ENCODE results near the gene FBXO22. TPM values are rescaled to one million over a fixed set of nuclear protein-coding genes. Genes with fewer than 3 reads are reported as not detected.

FBXO22 gene
- total RNA-seq, 1 experiment from 2014 or later = 51.4 TPM

DNA sequence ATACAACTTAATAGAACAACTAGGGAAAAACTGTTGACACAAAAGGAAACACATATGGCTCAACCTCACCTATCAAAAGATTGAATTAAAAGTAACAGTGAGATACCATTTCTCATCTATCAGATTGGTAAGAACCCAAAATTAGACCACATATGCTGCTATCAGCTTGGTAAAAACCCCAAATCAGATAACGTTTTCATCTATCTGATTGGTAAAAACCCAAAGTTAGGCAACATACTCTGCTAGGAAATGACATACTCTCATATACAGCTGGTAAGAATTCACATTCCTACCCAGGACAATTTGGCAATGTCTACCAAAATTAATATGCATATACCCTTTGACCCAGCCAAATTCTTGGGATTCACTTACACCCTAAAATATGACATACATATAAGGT, 82.3 kb downstream of the FBXO22 start:
- H3K4me1 ChIP-seq (ENCODE audit: insufficient read depth, low read length) = no peaks in the 10 kb centered on the region
- no peak overlapping the region for H2AFZ ChIP-seq (ENCODE audit: low read length)
- BruUV-seq (replicated peaks) = no TSS peak
- H3K4me3 ChIP-seq (ENCODE audit: low read length) = no peak overlapping the region
- intact Hi-C loops (cut with micrococcal nuclease) = no loop called here
- H4K20me1 ChIP-seq (ENCODE audit: low read length) = no peaks in the 10 kb centered on the region
- no peaks in the 10 kb centered on the region for H3K79me2 ChIP-seq (ENCODE audit: low read length)
- ChIA-PET POLR2A (ENCODE audit: unreplicated experiment) (no interaction called here), CTCF (no interaction called here)
- H3K27me3 ChIP-seq (ENCODE audit: low read length) = no peaks in the 10 kb centered on the region; the same call in 1 of the 2 replicates
- H3K27ac ChIP-seq (ENCODE audit: low read length) = no peak overlapping the region
- H3K4me2 ChIP-seq (ENCODE audit: low read length) = no peak overlapping the region
- no peaks in the 10 kb centered on the region for H3K36me3 ChIP-seq (ENCODE audit: low read depth, low read length)
- no peak for DNase-seq
- H3F3A ChIP-seq (ENCODE audit: low read length, unreplicated experiment) = no peaks in the 10 kb centered on the region
- no peak for ATAC-seq
- H3K9me3 ChIP-seq (ENCODE audit: low read length) = no peaks in the 10 kb centered on the region
- no peak for TF ChIP-seq EZH2phosphoT487 (IDR thresholded peaks at IDR 0.05; ENCODE audit: borderline replicate concordance, low read length)
- TF ChIP-seq EZH2 (IDR thresholded peaks at IDR 0.05; ENCODE audit: low read length, unreplicated experiment) = no peak
- TF ChIP-seq, protein P1, sequence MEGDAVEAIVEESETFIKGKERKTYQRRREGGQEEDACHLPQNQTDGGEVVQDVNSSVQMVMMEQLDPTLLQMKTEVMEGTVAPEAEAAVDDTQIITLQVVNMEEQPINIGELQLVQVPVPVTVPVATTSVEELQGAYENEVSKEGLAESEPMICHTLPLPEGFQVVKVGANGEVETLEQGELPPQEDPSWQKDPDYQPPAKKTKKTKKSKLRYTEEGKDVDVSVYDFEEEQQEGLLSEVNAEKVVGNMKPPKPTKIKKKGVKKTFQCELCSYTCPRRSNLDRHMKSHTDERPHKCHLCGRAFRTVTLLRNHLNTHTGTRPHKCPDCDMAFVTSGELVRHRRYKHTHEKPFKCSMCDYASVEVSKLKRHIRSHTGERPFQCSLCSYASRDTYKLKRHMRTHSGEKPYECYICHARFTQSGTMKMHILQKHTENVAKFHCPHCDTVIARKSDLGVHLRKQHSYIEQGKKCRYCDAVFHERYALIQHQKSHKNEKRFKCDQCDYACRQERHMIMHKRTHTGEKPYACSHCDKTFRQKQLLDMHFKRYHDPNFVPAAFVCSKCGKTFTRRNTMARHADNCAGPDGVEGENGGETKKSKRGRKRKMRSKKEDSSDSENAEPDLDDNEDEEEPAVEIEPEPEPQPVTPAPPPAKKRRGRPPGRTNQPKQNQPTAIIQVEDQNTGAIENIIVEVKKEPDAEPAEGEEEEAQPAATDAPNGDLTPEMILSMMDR (conservative IDR thresholded peaks at IDR 0.05; ENCODE audit: low read depth, low read length) = no peak
- H3K9me2 ChIP-seq (replicated peaks; ENCODE audit: low read length) = no peaks in the 10 kb centered on the region
- no peak overlapping the region for H3K9ac ChIP-seq (ENCODE audit: low read length)

DNA sequence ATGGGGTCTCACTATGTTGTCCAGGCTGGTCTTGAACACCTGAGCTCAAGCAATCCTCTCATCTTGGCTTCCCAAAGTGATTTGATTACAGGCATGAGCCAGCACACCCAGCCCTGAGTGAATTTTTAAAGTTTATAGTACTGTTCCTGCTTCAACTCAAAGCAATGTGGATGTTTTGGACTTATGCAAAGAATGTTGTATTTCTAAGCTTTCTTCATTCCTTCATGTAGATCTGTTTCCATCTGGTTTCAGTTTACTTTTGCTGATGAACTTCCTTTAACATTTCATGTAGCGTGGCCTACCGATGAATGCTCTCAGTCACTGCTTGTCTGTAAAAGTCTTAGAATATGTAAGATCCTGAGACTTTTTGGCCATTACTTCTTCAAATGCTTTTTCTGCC, 85.4 kb downstream of the FBXO22 start:
- TF ChIP-seq, protein P1 (conservative IDR thresholded peaks at IDR 0.05; ENCODE audit: low read depth, low read length) = no peak
- TF ChIP-seq EZH2phosphoT487 (IDR thresholded peaks at IDR 0.05; ENCODE audit: borderline replicate concordance, low read length) = no peak
- no peak for TF ChIP-seq EZH2 (IDR thresholded peaks at IDR 0.05; ENCODE audit: low read length, unreplicated experiment)
- Histone ChIP-seq H3K4me1 (ENCODE audit: insufficient read depth, low read length) (no peaks in the 10 kb centered on the region), H3K9ac (ENCODE audit: low read length) (no peak overlapping the region), H3K79me2 (ENCODE audit: low read length) (no peaks in the 10 kb centered on the region), H3F3A (ENCODE audit: low read length, unreplicated experiment) (no peaks in the 10 kb centered on the region), H3K36me3 (ENCODE audit: low read depth, low read length) (no peaks in the 10 kb centered on the region), H3K27me3 (ENCODE audit: low read length) (no peaks in the 10 kb centered on the region), H4K20me1 (ENCODE audit: low read length) (no peaks in the 10 kb centered on the region), H2AFZ (ENCODE audit: low read length) (no peak overlapping the region), H3K9me3 (ENCODE audit: low read length) (no peaks in the 10 kb centered on the region), H3K4me2 (ENCODE audit: low read length) (no peak overlapping the region), H3K27ac (ENCODE audit: low read length) (no peak overlapping the region), H3K4me3 (ENCODE audit: low read length) (no peak overlapping the region), H3K9me2 (replicated peaks; ENCODE audit: low read length) (no peaks in the 10 kb centered on the region)
- ChIA-PET POLR2A (ENCODE audit: unreplicated experiment) (interaction anchor here (0.6 kb wide), 1 partner anchor 51 kb away, joined by 3 read pairs; no protein-coding TSS in a partner anchor), CTCF (no interaction called here)
- ATAC-seq (no peak), DNase-seq (no peak)
- intact Hi-C loops (cut with micrococcal nuclease) = no loop called here
- BruUV-seq (replicated peaks) = no TSS peak

DNA sequence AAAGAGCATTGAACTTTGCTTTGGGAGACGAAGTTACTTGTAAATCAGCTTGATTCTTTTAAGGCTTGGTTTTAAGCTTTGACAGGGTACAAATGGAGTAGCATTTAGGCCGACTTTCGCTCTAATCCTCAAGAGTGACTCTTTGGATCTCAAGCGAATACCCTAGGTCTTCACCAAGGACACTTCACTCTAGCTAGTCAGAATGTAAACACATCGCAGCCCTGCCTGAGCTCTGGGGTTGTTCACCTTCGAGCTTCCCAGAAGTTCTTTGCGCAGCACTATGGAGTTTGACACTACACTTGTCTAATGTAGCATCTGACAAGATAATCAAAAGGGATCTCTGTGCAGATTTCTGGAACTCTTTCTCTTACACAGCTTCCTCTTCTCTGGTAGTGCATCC, 86.2 kb downstream of the FBXO22 start:
- no TSS peak for BruUV-seq (replicated peaks)
- Histone ChIP-seq H3K4me2 (ENCODE audit: low read length) (no peak overlapping the region), H3K79me2 (ENCODE audit: low read length) (no peaks in the 10 kb centered on the region), H3K9me2 (replicated peaks; ENCODE audit: low read length) (no peaks in the 10 kb centered on the region), H3K27me3 (ENCODE audit: low read length) (no peaks in the 10 kb centered on the region), H3K4me3 (ENCODE audit: low read length) (no peak overlapping the region), H2AFZ (ENCODE audit: low read length) (no peak overlapping the region), H3K9me3 (ENCODE audit: low read length) (no peaks in the 10 kb centered on the region), H3K36me3 (ENCODE audit: low read depth, low read length) (no peaks in the 10 kb centered on the region), H3F3A (ENCODE audit: low read length, unreplicated experiment) (no peaks in the 10 kb centered on the region), H3K27ac (ENCODE audit: low read length) (no peak overlapping the region), H3K9ac (ENCODE audit: low read length) (no peak overlapping the region), H3K4me1 (ENCODE audit: insufficient read depth, low read length) (no peaks in the 10 kb centered on the region), H4K20me1 (ENCODE audit: low read length) (no peaks in the 10 kb centered on the region)
- TF ChIP-seq, protein P1 (conservative IDR thresholded peaks at IDR 0.05; ENCODE audit: low read depth, low read length) = no peak
- no peak for TF ChIP-seq EZH2 (IDR thresholded peaks at IDR 0.05; ENCODE audit: low read length, unreplicated experiment)
- no peak for TF ChIP-seq EZH2phosphoT487 (IDR thresholded peaks at IDR 0.05; ENCODE audit: borderline replicate concordance, low read length)
- intact Hi-C loops (cut with micrococcal nuclease) = no loop called here
- DNase-seq (no peak), ATAC-seq (no peak)
- ChIA-PET POLR2A (ENCODE audit: unreplicated experiment) (no interaction called here), CTCF (no interaction called here)

Other genes starting within 250 kb of the FBXO22 start
- gene CSPG4, start 191.0 kb upstream of the FBXO22 start, total RNA-seq (2014; rRNA removed) = 2.0 and 2.9 TPM in 2 replicates
- 18.5 and 20.3 TPM in 2 replicates for gene UBE2Q2, start 60.4 kb upstream of the FBXO22 start, total RNA-seq (2014; rRNA removed)
- gene NRG4, start 108.5 kb downstream of the FBXO22 start, total RNA-seq (2014; rRNA removed) = 2.8 and 3.1 TPM in 2 replicates
- gene TMEM266, start 156.1 kb downstream of the FBXO22 start, total RNA-seq (2014; rRNA removed) = not detected in 2 replicates